Naive thymus-derived CD8-positive, alpha-beta T cell (primary cell): Measurements from ENCODE around the gene IGBP1. TPM values are rescaled to one million over a fixed set of nuclear protein-coding genes. Genes with fewer than 3 reads are reported as not detected.
A peak's percentile ranks its signal among the peaks of the same experiment; 100 is the strongest.
"Not testable (repeated sequence)": the region's sequence is repeated elsewhere in the genome, so short reads cannot be mapped to it uniquely, and the experiment has no call there.

Experiments
- ATAC-seq, 2 donors: fragments of 150-1000 bp; cut with Tn5 transposase in 1 of 2; sonication (Bioruptor Pico), chemical (Tn5 transposase) in 1 of 2; 1 replicate in 1 of 2; 2 replicates in 1 of 2; pipeline ENCODE4 v1.10.0; 2021; ENCODE audit warnings: mild to moderate bottlenecking in 2 of 2, moderate library complexity in 2 of 2
- POLR2A ChIA-PET: fragments of 350-600 bp; sonication (Branson Sonifier 250); formaldehyde crosslinking; loops from one replicate; lab custom pipeline; 2021; ENCODE audit warnings: antibody characterized with exemption; lab: Charles Lee
- DNase-seq, 10 donors: peaks; one replicate each; pipeline versions ENCODE4 v3.0.0 to v3.0.0-alpha.2; 2020 to 2022
- H3K27ac Mint-ChIP-seq, 10 donors: one replicate each; pipeline ENCODE4 v1.8.0; 2020 to 2022; ENCODE audit warnings: mild to moderate bottlenecking in 10 of 10, mixed read lengths in 10 of 10, moderate library complexity in 4 of 10, inconsistent platforms in 1 of 10
- H3K27me3 Mint-ChIP-seq, 5 donors: one replicate each; pipeline ENCODE4 v1.8.0; 2021 to 2022; ENCODE audit warnings: mixed read lengths in 5 of 5
- H3K36me3 Mint-ChIP-seq, 3 donors: one replicate each; pipeline ENCODE4 v1.8.0; 2020 to 2022; ENCODE audit warnings: mixed read lengths in 3 of 3, mild to moderate bottlenecking in 2 of 3, inconsistent platforms in 1 of 3
- H3K4me1 Mint-ChIP-seq, 4 donors: one replicate each; pipeline ENCODE4 v1.8.0; 2021 to 2022; ENCODE audit warnings: mixed read lengths in 4 of 4
- H3K4me3 Mint-ChIP-seq, 10 donors: one replicate each; pipeline ENCODE4 v1.8.0; 2020 to 2022; ENCODE audit warnings: mild to moderate bottlenecking in 10 of 10, mixed read lengths in 10 of 10, moderate library complexity in 6 of 10, inconsistent platforms in 1 of 10
- H3K9me3 Mint-ChIP-seq, 9 donors: one replicate each; pipeline ENCODE4 v1.8.0; 2020 to 2022; ENCODE audit warnings: mixed read lengths in 9 of 9, mild to moderate bottlenecking in 3 of 9, inconsistent platforms in 1 of 9, moderate library complexity in 1 of 9
- polyA plus RNA-seq, 3 donors: library from polyadenylated mRNA; unstranded; fragments of 300-500 nt; fragmentation: Illumina TruSeq; gene quantifications; one replicate each; pipeline ENCODE4 v1.2.3, GENCODE V29; 2021
- total RNA-seq, 8 experiments: library from RNA in 2 of 8; stranded (reverse) in 2 of 8; gene quantifications; one replicate each; pipeline ENCODE4 v1.2.3 and lab custom pipeline; 2021 to 2026

The IGBP1 gene
- 10 to 100 TPM; 58.8 to 65.1 TPM for total RNA-seq
- 10 to 100 TPM; 57.6 to 64.1 (median 62.1) TPM for polyA plus RNA-seq
- 50.8 to 93.8 (median 76.5) reads per million in 6 experiments for total RNA-seq (lab: John Stamatoyannopoulos, UW)

DNA sequence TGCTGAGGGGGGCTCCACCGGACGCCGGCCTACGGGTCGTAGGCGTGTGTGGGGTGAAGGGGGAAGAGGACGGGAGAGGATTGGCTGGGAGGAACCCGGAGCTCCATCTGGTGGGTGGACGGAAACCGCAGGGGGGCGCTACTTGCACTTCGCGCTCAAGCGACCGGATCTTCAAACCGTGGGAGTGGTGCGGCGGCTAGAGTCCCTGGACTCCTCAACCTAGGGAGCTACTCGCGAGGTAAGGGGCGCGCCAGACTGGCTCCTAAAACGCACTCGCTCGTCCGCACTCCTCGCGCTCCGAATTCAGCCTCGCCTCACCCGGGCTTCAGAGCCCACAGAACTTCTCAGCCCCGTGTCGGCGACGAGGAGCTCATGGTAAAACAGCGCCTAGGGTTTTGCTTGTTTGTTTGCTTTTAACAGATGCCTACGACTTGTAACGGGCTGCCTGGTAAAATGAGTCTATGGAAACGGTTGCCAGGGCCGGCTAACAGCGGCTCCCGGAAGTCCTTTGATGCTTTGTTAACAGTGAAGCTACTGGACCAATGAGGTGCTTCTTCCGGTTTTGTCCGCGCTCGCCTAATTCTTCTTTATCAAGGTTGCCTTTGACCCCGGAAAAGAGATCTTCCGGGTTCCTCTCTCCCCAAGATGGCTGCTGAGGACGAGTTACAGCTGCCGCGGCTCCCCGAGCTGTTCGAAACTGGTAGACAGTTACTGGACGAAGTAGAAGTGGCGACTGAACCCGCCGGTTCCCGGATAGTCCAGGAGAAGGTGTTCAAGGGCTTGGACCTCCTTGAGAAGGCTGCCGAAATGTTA is at the start of gene IGBP1:
Gene IGBP1, plus strand, starts transcription at position 145 of the 813 bp plus-strand sequence. Its CDS starts 501 bp downstream, at position 646.
- POLR2A ChIA-PET = interaction anchor here (1.0 to 1.4 kb wide), 6 partner anchors 156 to 1305 kb away, joined by 3 to 9 read pairs (median 5); partner anchors contain the start of genes EFNB1, KIF4A, PDZD11 and TAF1
- Mint-ChIP-seq H3K4me3 (peak within 1 kb of the TSS; percentile 93 to 99 (median 98)), H3K27me3 (no peaks in the 10 kb centered on the region), H3K4me1 (peaks cover 19 to 49% (median 43%) of the 10 kb centered on the region in 4 donors), H3K9me3 (no peaks in the 10 kb centered on the region), H3K36me3 (peaks cover 0 to 18% (median 0%) of the 10 kb centered on the region in 3 donors), H3K27ac (peak within 1 kb of the TSS; percentile 95 to 100 (median 98))
- DNase-seq = peak; percentile 57 to 91 (median 78)
- peak; percentile 76 to 83 for ATAC-seq

DNA sequence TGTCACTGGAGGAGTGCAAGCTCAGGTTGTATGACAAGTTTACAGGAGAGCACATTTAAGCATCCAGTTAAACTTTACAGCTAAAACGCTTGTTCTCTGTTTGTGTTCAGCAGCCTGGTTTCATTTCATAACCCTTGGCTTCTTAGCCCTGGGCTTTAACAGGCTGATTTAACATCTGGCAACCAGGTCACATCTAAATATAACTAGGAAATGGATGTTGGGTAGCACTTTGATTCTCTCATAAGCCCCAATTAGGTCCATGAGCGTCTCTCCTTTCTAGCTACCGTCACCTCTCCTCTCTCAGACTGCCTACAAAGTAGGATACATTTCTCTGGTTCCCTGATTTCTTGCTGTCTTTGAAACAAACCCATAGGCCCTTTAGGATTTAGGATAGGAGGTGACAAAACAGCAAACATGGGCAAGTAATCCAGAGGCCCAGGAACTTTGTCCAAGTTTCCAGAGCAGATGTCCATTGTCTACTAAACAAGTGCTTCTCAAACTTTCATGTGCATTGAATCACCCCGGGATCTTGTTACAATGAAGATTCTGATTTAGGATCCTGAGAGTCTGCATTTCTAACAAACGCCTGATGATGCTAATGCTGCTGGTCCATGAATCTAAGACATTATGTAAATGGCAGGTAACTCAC is 48.5 kb upstream of the IGBP1 start:
- Mint-ChIP-seq H3K4me1 (peaks cover 0 to 4% (median 1%) of the 10 kb centered on the region in 4 donors), H3K27me3 (no peaks in the 10 kb centered on the region), H3K36me3 (no peaks in the 10 kb centered on the region), H3K4me3 (no peak overlapping the region), H3K9me3 (no peaks in the 10 kb centered on the region), H3K27ac (no peak overlapping the region)
- POLR2A ChIA-PET = no interaction called here
- DNase-seq (no peak), ATAC-seq (no peak)

GRCh38 chrX:70087857-70088630 is 45.2 kb upstream of the IGBP1 start:
- Mint-ChIP-seq H3K36me3 (no peaks in the 10 kb centered on the region), H3K4me3 (no peak overlapping the region), H3K4me1 (peaks cover 0 to 8% (median 1%) of the 10 kb centered on the region in 4 donors), H3K27me3 (no peaks in the 10 kb centered on the region), H3K27ac (no peak overlapping the region), H3K9me3 (no peaks in the 10 kb centered on the region)
- DNase-seq (no peak), ATAC-seq (no peak)
- POLR2A ChIA-PET = no interaction called here

DNA sequence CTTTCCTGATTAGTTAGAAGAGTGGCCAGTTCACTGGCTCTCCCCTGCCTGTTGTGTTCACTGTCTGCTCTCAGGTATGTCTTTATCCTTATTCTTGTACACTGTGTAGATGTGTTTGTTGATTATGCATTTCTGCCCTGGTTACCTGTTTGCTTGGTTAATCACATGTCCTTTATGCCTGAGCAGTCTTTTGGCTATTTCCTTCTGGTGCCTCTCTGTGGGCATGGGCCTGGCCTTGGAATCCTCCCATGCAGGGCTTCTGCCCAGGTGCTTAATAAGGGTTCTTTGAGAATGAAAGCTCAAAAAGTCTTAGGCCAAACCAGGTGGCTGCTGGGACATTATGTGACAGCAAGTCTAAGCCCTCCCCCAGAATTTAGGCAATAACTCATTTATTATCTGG is 44.5 kb upstream of the IGBP1 start:
- peaks cover 0 to 8% (median 1%) of the 10 kb centered on the region in 4 donors for H3K4me1 Mint-ChIP-seq
- no peak overlapping the region for H3K27ac Mint-ChIP-seq
- POLR2A ChIA-PET = no interaction called here
- no peaks in the 10 kb centered on the region for H3K9me3 Mint-ChIP-seq
- H3K27me3 Mint-ChIP-seq = no peaks in the 10 kb centered on the region
- ATAC-seq (no peak), DNase-seq (no peak)
- H3K4me3 Mint-ChIP-seq = no peak overlapping the region
- no peaks in the 10 kb centered on the region for H3K36me3 Mint-ChIP-seq

DNA sequence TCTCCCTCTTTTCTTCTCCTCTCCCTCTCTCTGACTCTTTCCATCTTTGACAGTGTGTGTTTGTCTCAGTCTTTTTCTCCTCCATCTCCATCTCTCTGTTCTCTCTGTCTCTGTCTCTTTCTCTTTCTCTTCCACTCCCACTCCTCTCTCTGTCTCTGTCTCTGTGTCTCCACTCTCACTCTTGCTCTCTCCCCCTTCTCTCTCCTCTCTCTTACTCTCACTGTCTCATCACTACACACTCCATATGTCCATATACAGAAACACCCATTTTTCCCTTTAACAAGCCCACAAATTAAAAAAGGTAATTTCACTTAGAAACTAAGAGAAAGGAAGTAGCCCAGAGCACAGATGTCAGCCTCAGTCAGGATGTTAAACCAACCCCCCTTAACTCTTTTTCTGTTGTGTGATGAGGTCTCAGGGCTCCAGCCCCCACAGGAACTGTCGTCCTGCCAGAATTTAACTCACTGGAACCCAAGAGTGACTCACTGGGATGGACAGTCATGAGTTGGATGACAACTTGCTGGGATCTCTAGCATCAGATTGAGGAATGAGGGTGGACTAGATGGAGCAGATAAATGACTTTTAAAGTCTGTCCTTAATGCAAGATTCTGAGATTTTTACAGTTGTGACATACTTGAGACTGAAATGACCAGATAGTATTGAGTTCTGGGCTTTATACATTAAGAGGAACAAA is 43.5 kb upstream of the IGBP1 start:
- H3K9me3 Mint-ChIP-seq = no peaks in the 10 kb centered on the region
- no peak overlapping the region for H3K4me3 Mint-ChIP-seq
- DNase-seq = no peak
- H3K27ac Mint-ChIP-seq = no peak overlapping the region
- no peak for ATAC-seq
- no peaks in the 10 kb centered on the region for H3K27me3 Mint-ChIP-seq
- H3K4me1 Mint-ChIP-seq = peaks cover 0 to 8% (median 1%) of the 10 kb centered on the region in 4 donors
- no peaks in the 10 kb centered on the region for H3K36me3 Mint-ChIP-seq
- POLR2A ChIA-PET = no interaction called here

DNA sequence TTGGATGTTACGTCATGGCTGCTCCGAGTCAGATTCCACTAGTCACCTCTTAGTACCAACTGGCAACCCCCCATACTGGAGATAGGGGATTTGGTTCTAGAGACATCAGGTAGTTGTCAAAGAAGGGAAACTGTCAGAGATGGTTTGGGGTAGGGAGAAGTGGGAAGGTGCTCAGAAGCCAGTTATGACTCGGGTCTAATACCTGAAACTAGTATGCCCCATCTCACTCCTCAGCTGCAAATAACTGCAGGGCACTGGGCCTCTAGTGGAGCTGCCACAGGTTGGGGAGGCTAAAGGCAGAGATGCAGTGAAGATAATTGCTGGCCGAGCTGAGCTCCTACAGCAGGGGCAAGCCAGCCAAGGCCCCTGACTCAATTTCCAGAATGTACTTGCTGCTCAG is 41.0 kb upstream of the IGBP1 start:
- DNase-seq (no peak), ATAC-seq (no peak)
- Mint-ChIP-seq H3K36me3 (no peaks in the 10 kb centered on the region), H3K4me1 (peaks cover 0 to 8% (median 1%) of the 10 kb centered on the region in 4 donors), H3K4me3 (no peak overlapping the region), H3K27ac (no peak overlapping the region), H3K9me3 (no peaks in the 10 kb centered on the region), H3K27me3 (peaks cover 0 to 10% (median 0%) of the 10 kb centered on the region in 5 donors)
- POLR2A ChIA-PET = no interaction called here

DNA sequence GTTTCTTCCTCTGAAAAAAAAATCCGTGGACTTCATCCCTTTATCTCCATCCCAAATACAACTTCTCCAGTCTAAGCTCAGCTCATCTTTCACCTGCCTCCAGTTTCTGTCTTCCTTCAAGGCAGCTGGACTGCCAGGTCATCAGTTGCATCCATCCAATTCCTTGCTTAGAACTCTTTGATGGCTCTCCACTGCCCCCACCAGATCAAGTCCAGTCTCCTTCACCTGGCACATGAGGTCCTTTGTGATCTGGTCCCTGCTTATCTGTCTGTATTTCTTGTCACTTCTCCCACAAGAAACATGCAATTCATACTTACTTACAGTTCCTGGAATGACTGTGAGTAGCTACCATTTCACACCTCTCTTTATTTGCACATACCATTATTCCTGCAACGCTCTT is 37.2 kb upstream of the IGBP1 start:
- Mint-ChIP-seq H3K27ac (no peak overlapping the region), H3K4me3 (no peak overlapping the region), H3K9me3 (peaks cover 0 to 4% (median 0%) of the 10 kb centered on the region in 9 donors), H3K27me3 (peaks cover 5 to 20% (median 7%) of the 10 kb centered on the region in 5 donors), H3K4me1 (no peaks in the 10 kb centered on the region), H3K36me3 (no peaks in the 10 kb centered on the region)
- POLR2A ChIA-PET = no interaction called here
- no peak for ATAC-seq
- DNase-seq = no peak

DNA sequence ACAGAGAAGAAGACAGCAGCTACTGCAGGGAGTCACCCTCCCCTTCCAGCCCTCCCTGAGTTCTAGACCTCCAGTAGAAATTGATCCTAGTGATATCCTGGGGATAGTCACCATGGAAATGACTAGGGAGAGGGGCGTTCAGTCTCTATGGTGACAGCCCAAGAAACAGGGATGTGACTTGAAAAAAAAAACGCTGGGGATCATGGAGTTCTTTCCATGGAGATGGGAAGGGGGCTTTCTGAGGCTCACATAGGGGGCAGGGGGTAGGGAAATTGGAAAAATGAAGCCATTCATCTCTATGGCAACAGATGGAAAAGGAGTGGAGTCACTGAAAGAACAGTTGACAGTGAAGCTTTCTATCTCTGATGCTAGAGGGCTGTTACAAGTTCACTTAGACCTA is 28.0 kb upstream of the IGBP1 start:
- H3K4me3 Mint-ChIP-seq = peak overlapping the region in 1 of 10 donors; percentile 42
- no peaks in the 10 kb centered on the region for H3K4me1 Mint-ChIP-seq
- no peak for DNase-seq
- peaks cover 0 to 4% (median 0%) of the 10 kb centered on the region in 9 donors for H3K9me3 Mint-ChIP-seq
- H3K27me3 Mint-ChIP-seq = no peaks in the 10 kb centered on the region
- H3K27ac Mint-ChIP-seq = no peak overlapping the region
- H3K36me3 Mint-ChIP-seq = no peaks in the 10 kb centered on the region
- POLR2A ChIA-PET = no interaction called here
- no peak for ATAC-seq

DNA sequence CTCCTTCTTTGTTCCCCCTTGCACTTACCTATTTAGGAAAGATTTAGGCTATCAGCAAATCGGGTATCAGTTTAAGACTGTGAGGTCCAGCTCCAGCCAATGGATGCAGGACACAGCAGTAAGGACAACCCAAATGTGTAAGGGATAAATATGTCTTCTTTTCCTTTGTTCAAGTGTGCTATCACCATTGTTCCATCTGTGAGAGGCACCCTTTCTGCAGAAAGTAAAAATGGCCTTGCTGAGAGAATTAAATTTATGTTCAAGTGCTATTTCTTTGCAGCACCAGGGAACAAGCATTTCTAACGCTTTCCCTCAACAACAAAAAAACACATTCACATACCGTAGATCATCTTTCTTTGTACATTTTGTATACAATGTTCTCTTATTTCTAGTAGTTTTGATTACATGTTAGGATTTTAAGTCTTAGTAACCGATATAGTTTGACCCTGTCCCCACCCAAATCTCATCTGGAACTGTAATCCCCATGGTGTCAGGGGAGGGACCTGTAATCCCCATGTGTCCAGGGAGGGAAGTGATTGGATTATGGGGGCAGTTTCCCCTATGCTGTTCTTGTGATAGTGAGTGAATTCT is 21.7 kb upstream of the IGBP1 start:
- DNase-seq, H3K27me3 Mint-ChIP-seq, H3K4me3 Mint-ChIP-seq, H3K4me1 Mint-ChIP-seq, POLR2A ChIA-PET, ATAC-seq, H3K27ac Mint-ChIP-seq: not testable (repeated sequence)
- peaks cover 0 to 22% (median 6%) of the 10 kb centered on the region in 9 donors for H3K9me3 Mint-ChIP-seq
- peaks cover 0 to 22% (median 2%) of the 10 kb centered on the region in 3 donors for H3K36me3 Mint-ChIP-seq

- H3K4me1 Mint-ChIP-seq = no peaks in the 10 kb centered on the region
- no peak overlapping the region for H3K4me3 Mint-ChIP-seq
- peaks cover 0 to 13% (median 2%) of the 10 kb centered on the region in 9 donors for H3K9me3 Mint-ChIP-seq
- peaks cover 0 to 10% (median 0%) of the 10 kb centered on the region in 3 donors for H3K36me3 Mint-ChIP-seq
- POLR2A ChIA-PET = no interaction called here
- peaks cover 0 to 5% (median 3%) of the 10 kb centered on the region in 5 donors for H3K27me3 Mint-ChIP-seq
- DNase-seq (no peak), ATAC-seq (no peak)
- H3K27ac Mint-ChIP-seq = no peak overlapping the region
Observed at GRCh38 chrX:70117738-70118137, 15.5 kb upstream of the IGBP1 start.

DNA sequence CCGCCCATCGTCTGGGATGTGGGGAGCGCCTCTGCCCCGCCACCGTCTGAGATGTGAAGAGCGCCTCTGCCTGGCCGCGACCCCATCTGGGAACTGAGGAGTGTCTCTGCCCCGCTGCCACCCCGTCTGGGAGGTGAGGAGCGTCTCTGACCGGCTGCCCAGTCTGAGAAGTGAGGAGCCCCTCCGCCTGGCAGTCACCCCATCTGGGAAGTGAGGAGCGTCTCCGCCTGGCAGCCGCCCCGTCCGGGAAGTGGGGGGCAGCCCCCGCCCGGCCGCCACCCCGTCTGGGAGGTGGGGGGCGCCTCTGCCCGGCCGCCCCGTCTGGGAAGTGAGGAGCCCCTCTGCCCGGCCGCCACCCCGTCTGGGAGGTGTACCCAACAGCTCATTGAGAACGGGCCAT is 10.2 kb upstream of the IGBP1 start:
- H3K27me3 Mint-ChIP-seq, H3K36me3 Mint-ChIP-seq, H3K27ac Mint-ChIP-seq, POLR2A ChIA-PET, H3K4me1 Mint-ChIP-seq, H3K4me3 Mint-ChIP-seq, ATAC-seq, DNase-seq: not testable (repeated sequence)
- peaks cover 0 to 13% (median 2%) of the 10 kb centered on the region in 9 donors for H3K9me3 Mint-ChIP-seq

DNA sequence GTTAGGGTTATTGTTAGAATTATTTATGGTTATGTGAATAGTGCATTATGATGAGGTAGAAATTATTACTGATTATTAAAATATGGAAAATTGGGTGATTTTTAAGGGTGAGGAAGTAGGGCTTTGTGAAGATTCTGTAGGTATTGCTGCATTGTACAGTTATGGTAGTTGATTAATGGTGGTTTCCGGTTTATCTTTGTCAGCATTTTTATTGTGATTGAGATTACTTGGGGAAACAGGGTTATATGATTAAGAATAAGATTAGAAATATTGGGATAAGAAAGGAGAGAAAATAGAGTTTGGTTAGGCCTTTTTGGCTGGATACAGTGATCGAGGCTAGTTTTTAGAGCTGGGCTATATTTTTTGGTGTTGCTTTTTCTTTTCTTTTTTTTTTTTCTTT is 8.6 kb upstream of the IGBP1 start:
- peaks cover 0 to 8% (median 3%) of the 10 kb centered on the region in 5 donors for H3K27me3 Mint-ChIP-seq
- ATAC-seq (no peak), DNase-seq (no peak)
- H3K27ac Mint-ChIP-seq = no peak overlapping the region
- no peak overlapping the region for H3K4me3 Mint-ChIP-seq
- H3K4me1 Mint-ChIP-seq = peaks cover 0 to 15% (median 7%) of the 10 kb centered on the region in 4 donors
- POLR2A ChIA-PET = no interaction called here
- no peaks in the 10 kb centered on the region for H3K36me3 Mint-ChIP-seq
- peaks cover 0 to 8% (median 0%) of the 10 kb centered on the region in 9 donors for H3K9me3 Mint-ChIP-seq
